Measurements from ENCODE around the gene PWWP2B.

The PWWP2B gene

GRCh38 chr10:132446661-132447445, 49.9 kb downstream of the PWWP2B start:
- Histone ChIP-seq H3K4me3 (ENCODE audit: low read depth, low read length) (no peak overlapping the region), H3K36me3 (ENCODE audit: control insufficient read depth, insufficient read depth, low read length) (no peaks in the 10 kb centered on the region), H3K9ac (ENCODE audit: low read depth, low read length) (no peak overlapping the region), H3K4me1 (ENCODE audit: control insufficient read depth, insufficient read depth, low read length) (peaks cover 21% of the 10 kb centered on the region), H3K9me3 (ENCODE audit: control insufficient read depth, insufficient read depth, low read length) (no peaks in the 10 kb centered on the region), H3K27me3 (ENCODE audit: control insufficient read depth, insufficient read depth, low read length) (no peaks in the 10 kb centered on the region), H3K27ac (ENCODE audit: low read depth, low read length) (no peak overlapping the region)

GRCh38 chr10:132447446-132448247, 50.6 kb downstream of the PWWP2B start:
- Histone ChIP-seq H3K4me1 (ENCODE audit: control insufficient read depth, insufficient read depth, low read length) (peaks cover 21% of the 10 kb centered on the region), H3K4me3 (ENCODE audit: low read depth, low read length) (no peak overlapping the region), H3K9ac (ENCODE audit: low read depth, low read length) (no peak overlapping the region; the same call in 1 of the 2 replicates), H3K27me3 (ENCODE audit: control insufficient read depth, insufficient read depth, low read length) (no peaks in the 10 kb centered on the region), H3K9me3 (ENCODE audit: control insufficient read depth, insufficient read depth, low read length) (no peaks in the 10 kb centered on the region), H3K36me3 (ENCODE audit: control insufficient read depth, insufficient read depth, low read length) (no peaks in the 10 kb centered on the region), H3K27ac (ENCODE audit: low read depth, low read length) (peak overlapping the region; percentile 27)

- H3K4me1 ChIP-seq (ENCODE audit: control insufficient read depth, insufficient read depth, low read length), result peaks cover 21% of the 10 kb centered on the region
These were observed 51.3 kb downstream of the PWWP2B start for GRCh38 chr10:132448248-132448731.

GRCh38 chr10:132449051-132449810, 52.2 kb downstream of the PWWP2B start:
- H3K36me3 ChIP-seq (ENCODE audit: control insufficient read depth, insufficient read depth, low read length), result no peaks in the 10 kb centered on the region
- no peak overlapping the region for H3K27ac ChIP-seq (ENCODE audit: low read depth, low read length)
- H3K27me3 ChIP-seq (ENCODE audit: control insufficient read depth, insufficient read depth, low read length), result no peaks in the 10 kb centered on the region
- H3K4me1 ChIP-seq (ENCODE audit: control insufficient read depth, insufficient read depth, low read length), result peaks cover 21% of the 10 kb centered on the region
- H3K9ac ChIP-seq (ENCODE audit: low read depth, low read length), result no peak overlapping the region
- H3K4me3 ChIP-seq (ENCODE audit: low read depth, low read length), result no peak overlapping the region
- H3K9me3 ChIP-seq (ENCODE audit: control insufficient read depth, insufficient read depth, low read length), result no peaks in the 10 kb centered on the region

More at GRCh38 chr10:132448248-132448731, 51.3 kb downstream of the PWWP2B start:
- Histone ChIP-seq H3K27me3 (ENCODE audit: control insufficient read depth, insufficient read depth, low read length) (no peaks in the 10 kb centered on the region), H3K9me3 (ENCODE audit: control insufficient read depth, insufficient read depth, low read length) (no peaks in the 10 kb centered on the region), H3K4me3 (ENCODE audit: low read depth, low read length) (no peak overlapping the region), H3K9ac (ENCODE audit: low read depth, low read length) (no peak overlapping the region), H3K36me3 (ENCODE audit: control insufficient read depth, insufficient read depth, low read length) (no peaks in the 10 kb centered on the region), H3K27ac (ENCODE audit: low read depth, low read length) (peak overlapping the region; percentile 27)

- Histone ChIP-seq H3K9ac (ENCODE audit: low read depth, low read length) (no peak overlapping the region), H3K4me3 (ENCODE audit: low read depth, low read length) (no peak overlapping the region), H3K27ac (ENCODE audit: low read depth, low read length) (no peak overlapping the region), H3K27me3 (ENCODE audit: control insufficient read depth, insufficient read depth, low read length) (no peaks in the 10 kb centered on the region), H3K36me3 (ENCODE audit: control insufficient read depth, insufficient read depth, low read length) (no peaks in the 10 kb centered on the region), H3K9me3 (ENCODE audit: control insufficient read depth, insufficient read depth, low read length) (no peaks in the 10 kb centered on the region), H3K4me1 (ENCODE audit: control insufficient read depth, insufficient read depth, low read length) (peaks cover 21% of the 10 kb centered on the region)
These were observed 52.8 kb downstream of the PWWP2B start for GRCh38 chr10:132449811-132450181.

GRCh38 chr10:132450466-132450824, 53.4 kb downstream of the PWWP2B start:
- no peaks in the 10 kb centered on the region for H3K9me3 ChIP-seq (ENCODE audit: control insufficient read depth, insufficient read depth, low read length)
- H3K36me3 ChIP-seq (ENCODE audit: control insufficient read depth, insufficient read depth, low read length), result no peaks in the 10 kb centered on the region
- no peak overlapping the region for H3K27ac ChIP-seq (ENCODE audit: low read depth, low read length)
- no peak overlapping the region for H3K4me3 ChIP-seq (ENCODE audit: low read depth, low read length)
- peaks cover 15% of the 10 kb centered on the region for H3K4me1 ChIP-seq (ENCODE audit: control insufficient read depth, insufficient read depth, low read length)
- no peak overlapping the region for H3K9ac ChIP-seq (ENCODE audit: low read depth, low read length)
- no peaks in the 10 kb centered on the region for H3K27me3 ChIP-seq (ENCODE audit: control insufficient read depth, insufficient read depth, low read length)

GRCh38 chr10:132450825-132451505, 54.0 kb downstream of the PWWP2B start:
- no peak overlapping the region for H3K4me3 ChIP-seq (ENCODE audit: low read depth, low read length)
- H3K9me3 ChIP-seq (ENCODE audit: control insufficient read depth, insufficient read depth, low read length), result no peaks in the 10 kb centered on the region
- peaks cover 13% of the 10 kb centered on the region; the same call in 1 of the 2 replicates for H3K4me1 ChIP-seq (ENCODE audit: control insufficient read depth, insufficient read depth, low read length)
- H3K36me3 ChIP-seq (ENCODE audit: control insufficient read depth, insufficient read depth, low read length), result no peaks in the 10 kb centered on the region
- no peak overlapping the region for H3K9ac ChIP-seq (ENCODE audit: low read depth, low read length)
- no peaks in the 10 kb centered on the region for H3K27me3 ChIP-seq (ENCODE audit: control insufficient read depth, insufficient read depth, low read length)
- no peak overlapping the region for H3K27ac ChIP-seq (ENCODE audit: low read depth, low read length)

- H3K4me3 ChIP-seq (ENCODE audit: low read depth, low read length), result no peak overlapping the region
- H3K27ac ChIP-seq (ENCODE audit: low read depth, low read length), result no peak overlapping the region
- H3K36me3 ChIP-seq (ENCODE audit: control insufficient read depth, insufficient read depth, low read length), result no peaks in the 10 kb centered on the region
- H3K27me3 ChIP-seq (ENCODE audit: control insufficient read depth, insufficient read depth, low read length), result no peaks in the 10 kb centered on the region
- H3K9me3 ChIP-seq (ENCODE audit: control insufficient read depth, insufficient read depth, low read length), result no peaks in the 10 kb centered on the region
- peaks cover 13% of the 10 kb centered on the region; the same call in 1 of the 2 replicates for H3K4me1 ChIP-seq (ENCODE audit: control insufficient read depth, insufficient read depth, low read length)
- H3K9ac ChIP-seq (ENCODE audit: low read depth, low read length), result no peak overlapping the region
These were observed 54.7 kb downstream of the PWWP2B start for GRCh38 chr10:132451506-132452215.

GRCh38 chr10:132452216-132452650, 55.2 kb downstream of the PWWP2B start:
- no peak overlapping the region for H3K9ac ChIP-seq (ENCODE audit: low read depth, low read length)
- H3K4me1 ChIP-seq (ENCODE audit: control insufficient read depth, insufficient read depth, low read length), result peaks cover 10% of the 10 kb centered on the region; the same call in 1 of the 2 replicates

More at GRCh38 chr10:132452216-132452650, 55.2 kb downstream of the PWWP2B start:
- no peak overlapping the region for H3K27ac ChIP-seq (ENCODE audit: low read depth, low read length)
- H3K4me3 ChIP-seq (ENCODE audit: low read depth, low read length), result no peak overlapping the region
- no peaks in the 10 kb centered on the region for H3K27me3 ChIP-seq (ENCODE audit: control insufficient read depth, insufficient read depth, low read length)
- H3K9me3 ChIP-seq (ENCODE audit: control insufficient read depth, insufficient read depth, low read length), result no peaks in the 10 kb centered on the region
- H3K36me3 ChIP-seq (ENCODE audit: control insufficient read depth, insufficient read depth, low read length), result no peaks in the 10 kb centered on the region
